HEK293T (cell line): ENCODE results near the gene ZNRF3.

Experiments
- ARNT ChIP-seq: fragments of 450-650 bp; IDR thresholded peaks from 2 replicates; pipeline ENCODE4 v1.6.1; 2017; ENCODE audit warnings: mild to moderate bottlenecking
- BHLHE40 ChIP-seq: fragments of 450-650 bp; IDR thresholded peaks from 2 replicates; pipeline ENCODE4 v1.6.1; 2016; ENCODE audit warnings: mild to moderate bottlenecking, moderate library complexity, borderline replicate concordance
- FOXK2 ChIP-seq: fragments of 450-650 bp; IDR thresholded peaks from 2 replicates; pipeline ENCODE4 v1.6.1; 2016; ENCODE audit warnings: mild to moderate bottlenecking
- SP1 ChIP-seq: fragments of 450-650 bp; IDR thresholded peaks from 2 replicates; pipeline ENCODE4 v1.6.1; 2017
- SUZ12 ChIP-seq: fragments of 450-650 bp; IDR thresholded peaks from 2 replicates; pipeline ENCODE4 v1.6.1; 2016; ENCODE audit warnings: mild to moderate bottlenecking
- TARDBP ChIP-seq: fragments of 450-650 bp; IDR thresholded peaks from 2 replicates; pipeline ENCODE4 v1.6.1; 2016
- ZNF384 ChIP-seq: fragments of 450-650 bp; IDR thresholded peaks from 2 replicates; pipeline ENCODE4 v1.6.1; 2016

- no peak for TF ChIP-seq ARNT
- no peak for TF ChIP-seq ZNF384
- no peak for TF ChIP-seq TARDBP
- no peak for TF ChIP-seq SUZ12
- no peak for TF ChIP-seq FOXK2
- no peak for TF ChIP-seq SP1
- no peak for TF ChIP-seq BHLHE40
Observed at GRCh38 chr22:28948424-28948823, 65.1 kb downstream of the ZNRF3 start.
